HG03175 (cell line): ENCODE measurements around the gene TLDC2.
"Not testable (repeated sequence)": the region's sequence is repeated elsewhere in the genome, so short reads cannot be mapped to it uniquely, and the experiment has no call there.

Source experiments
- ATAC-seq: cut with Tn5 transposase; IDR thresholded peaks from one replicate; pipeline ENCODE4 v1.9.1; 2021; ENCODE audit warnings: mild to moderate bottlenecking, moderate library complexity; ENCODE audit not compliant: unreplicated experiment

The TLDC2 gene

GRCh38 chr20:36905566-36905965, 29.6 kb downstream of the TLDC2 start:
- not testable (repeated sequence) for ATAC-seq

- not testable (repeated sequence) for ATAC-seq
Observed at GRCh38 chr20:36906086-36906485, 30.1 kb downstream of the TLDC2 start.

- ATAC-seq: no peak
Observed at GRCh38 chr20:36908603-36909002, 32.7 kb downstream of the TLDC2 start.

GRCh38 chr20:36916199-36916598, 40.3 kb downstream of the TLDC2 start:
- no peak for ATAC-seq

- no peak for ATAC-seq
Observed at GRCh38 chr20:36917240-36917639, 41.3 kb downstream of the TLDC2 start.

GRCh38 chr20:36917943-36918342, 42.0 kb downstream of the TLDC2 start:
- ATAC-seq: no peak

- no peak for ATAC-seq
Observed at GRCh38 chr20:36919715-36920333, 43.9 kb downstream of the TLDC2 start.

- ATAC-seq: no peak
Observed at GRCh38 chr20:36920334-36920730, 44.4 kb downstream of the TLDC2 start.

GRCh38 chr20:36924167-36925045, 48.5 kb downstream of the TLDC2 start:
- no peak for ATAC-seq

GRCh38 chr20:36925234-36925633, 49.3 kb downstream of the TLDC2 start:
- ATAC-seq: no peak

GRCh38 chr20:36926653-36927200, 50.8 kb downstream of the TLDC2 start:
- no peak for ATAC-seq

GRCh38 chr20:36927704-36928103, 51.8 kb downstream of the TLDC2 start:
- no peak for ATAC-seq

- no peak for ATAC-seq
Observed at GRCh38 chr20:36929290-36929689, 53.4 kb downstream of the TLDC2 start.

GRCh38 chr20:36929691-36930090, 53.8 kb downstream of the TLDC2 start:
- no peak for ATAC-seq

GRCh38 chr20:36932067-36932466, 56.1 kb downstream of the TLDC2 start:
- ATAC-seq: not testable (repeated sequence)

GRCh38 chr20:36932476-36933426, 56.8 kb downstream of the TLDC2 start:
- no peak for ATAC-seq

GRCh38 chr20:36933571-36933970, 57.6 kb downstream of the TLDC2 start:
- ATAC-seq: not testable (repeated sequence)

GRCh38 chr20:36936341-36936740, 60.4 kb downstream of the TLDC2 start:
- ATAC-seq: no peak

GRCh38 chr20:36936761-36937401, 60.9 kb downstream of the TLDC2 start:
- ATAC-seq: not testable (repeated sequence)

- no peak for ATAC-seq
Observed at GRCh38 chr20:36937402-36937770, 61.4 kb downstream of the TLDC2 start.
